Measurements from ENCODE around the gene GASK1B.

GASK1B gene

DNA sequence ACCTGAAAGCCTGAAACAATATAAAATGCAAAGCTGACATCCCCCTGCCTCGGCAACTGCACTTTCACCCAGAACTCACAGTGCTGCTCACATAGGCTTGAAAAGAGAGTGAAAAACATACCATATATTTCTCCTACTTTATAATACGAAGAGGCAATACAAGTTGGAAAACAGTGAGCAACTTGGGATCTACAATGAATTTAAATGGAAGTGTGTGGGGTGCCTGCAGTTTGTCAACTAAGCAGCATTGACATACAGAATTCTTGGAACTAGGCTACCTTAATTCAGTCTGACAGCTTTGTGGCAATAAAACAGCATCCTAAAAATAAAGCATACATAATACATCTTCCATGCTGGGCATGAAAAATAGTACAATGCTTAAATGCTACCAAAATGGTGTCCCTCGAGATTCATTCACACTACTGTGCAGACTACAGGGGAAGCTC lies 8.0 kb downstream of the GASK1B start:
- TF ChIP-seq, protein P1, sequence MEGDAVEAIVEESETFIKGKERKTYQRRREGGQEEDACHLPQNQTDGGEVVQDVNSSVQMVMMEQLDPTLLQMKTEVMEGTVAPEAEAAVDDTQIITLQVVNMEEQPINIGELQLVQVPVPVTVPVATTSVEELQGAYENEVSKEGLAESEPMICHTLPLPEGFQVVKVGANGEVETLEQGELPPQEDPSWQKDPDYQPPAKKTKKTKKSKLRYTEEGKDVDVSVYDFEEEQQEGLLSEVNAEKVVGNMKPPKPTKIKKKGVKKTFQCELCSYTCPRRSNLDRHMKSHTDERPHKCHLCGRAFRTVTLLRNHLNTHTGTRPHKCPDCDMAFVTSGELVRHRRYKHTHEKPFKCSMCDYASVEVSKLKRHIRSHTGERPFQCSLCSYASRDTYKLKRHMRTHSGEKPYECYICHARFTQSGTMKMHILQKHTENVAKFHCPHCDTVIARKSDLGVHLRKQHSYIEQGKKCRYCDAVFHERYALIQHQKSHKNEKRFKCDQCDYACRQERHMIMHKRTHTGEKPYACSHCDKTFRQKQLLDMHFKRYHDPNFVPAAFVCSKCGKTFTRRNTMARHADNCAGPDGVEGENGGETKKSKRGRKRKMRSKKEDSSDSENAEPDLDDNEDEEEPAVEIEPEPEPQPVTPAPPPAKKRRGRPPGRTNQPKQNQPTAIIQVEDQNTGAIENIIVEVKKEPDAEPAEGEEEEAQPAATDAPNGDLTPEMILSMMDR (IDR thresholded peaks at IDR 0.05; ENCODE audit: extremely low read depth, insufficient read depth, missing control alignments) = no peak
- in situ Hi-C loops (cut with MboI; ENCODE audit: low pct_unique_long_range_greater_than_20kb, low sequenced_read_pairs, unreplicated experiment) = loop anchor here (25.0 kb wide), 1 partner anchor 177 kb away; no protein-coding TSS in a partner anchor
- no peak for DNase-seq (ENCODE audit: low spot score)

DNA sequence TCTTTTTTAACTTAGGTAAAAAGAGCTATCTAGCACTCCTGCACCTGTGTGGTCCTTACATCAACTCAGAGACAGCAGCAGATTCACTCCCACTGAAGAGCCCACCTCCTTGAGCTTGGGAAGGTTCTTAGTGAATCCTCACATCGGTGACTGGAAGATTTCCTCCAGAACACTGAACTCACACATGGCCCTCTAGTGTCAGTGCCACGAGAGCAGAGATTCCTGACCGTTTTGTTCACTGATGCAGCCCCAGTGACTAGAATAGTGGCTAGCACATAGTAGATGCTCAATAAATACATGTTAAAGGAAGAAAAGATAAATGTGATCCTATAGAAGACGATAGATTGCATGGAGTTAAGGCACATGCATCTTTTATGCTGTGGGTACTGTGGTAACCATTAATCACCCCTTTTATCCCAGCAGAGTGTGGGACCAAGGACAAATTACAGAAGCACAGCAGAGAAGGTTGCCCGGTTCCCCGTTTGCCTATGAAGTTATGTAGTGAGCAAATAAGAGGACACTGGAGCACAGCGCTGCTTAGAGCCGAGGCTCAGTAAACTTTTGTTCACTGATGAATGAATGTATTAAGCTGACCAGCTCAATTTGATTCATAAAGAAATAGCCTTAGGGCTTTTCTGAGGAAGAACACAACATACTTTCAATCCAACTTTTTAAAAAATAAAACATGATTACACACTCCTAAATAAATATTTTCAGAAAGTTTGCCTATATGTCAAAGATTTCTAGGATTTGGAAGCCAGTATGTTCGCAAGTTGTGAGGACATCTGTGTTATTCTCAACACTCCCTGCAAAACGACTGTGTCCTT lies 8.7 kb downstream of the GASK1B start:
- TF ChIP-seq, protein P1 (IDR thresholded peaks at IDR 0.05; ENCODE audit: extremely low read depth, insufficient read depth, missing control alignments) = no peak
- no peak for DNase-seq (ENCODE audit: low spot score)
- in situ Hi-C loops (cut with MboI; ENCODE audit: low pct_unique_long_range_greater_than_20kb, low sequenced_read_pairs, unreplicated experiment) = loop anchor here (25.0 kb wide), 1 partner anchor 177 kb away; no protein-coding TSS in a partner anchor

DNA sequence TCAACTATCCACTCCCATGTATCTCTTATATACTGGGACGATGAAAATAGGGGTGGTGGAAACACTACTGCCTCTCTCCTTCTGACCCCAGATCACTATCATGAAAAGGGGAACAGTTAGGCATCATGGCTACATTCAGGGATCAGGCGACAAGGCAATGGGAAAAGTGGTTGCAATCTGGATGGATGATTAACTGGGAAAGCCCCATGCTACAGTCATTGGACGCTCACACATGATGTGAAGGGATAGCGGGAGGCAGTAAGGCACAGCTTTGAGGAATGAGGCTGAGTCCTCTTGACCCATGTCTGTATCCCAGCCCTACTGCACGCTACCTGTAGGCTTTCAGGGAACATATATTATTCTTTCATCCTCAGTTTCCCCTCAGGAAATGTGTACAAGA lies 10.2 kb downstream of the GASK1B start:
- in situ Hi-C loops (cut with MboI; ENCODE audit: low pct_unique_long_range_greater_than_20kb, low sequenced_read_pairs, unreplicated experiment) = loop anchor here (25.0 kb wide), 1 partner anchor 175 kb away; no protein-coding TSS in a partner anchor
- TF ChIP-seq, protein P1 (IDR thresholded peaks at IDR 0.05; ENCODE audit: extremely low read depth, insufficient read depth, missing control alignments) = no peak
- DNase-seq (ENCODE audit: low spot score) = no peak

DNA sequence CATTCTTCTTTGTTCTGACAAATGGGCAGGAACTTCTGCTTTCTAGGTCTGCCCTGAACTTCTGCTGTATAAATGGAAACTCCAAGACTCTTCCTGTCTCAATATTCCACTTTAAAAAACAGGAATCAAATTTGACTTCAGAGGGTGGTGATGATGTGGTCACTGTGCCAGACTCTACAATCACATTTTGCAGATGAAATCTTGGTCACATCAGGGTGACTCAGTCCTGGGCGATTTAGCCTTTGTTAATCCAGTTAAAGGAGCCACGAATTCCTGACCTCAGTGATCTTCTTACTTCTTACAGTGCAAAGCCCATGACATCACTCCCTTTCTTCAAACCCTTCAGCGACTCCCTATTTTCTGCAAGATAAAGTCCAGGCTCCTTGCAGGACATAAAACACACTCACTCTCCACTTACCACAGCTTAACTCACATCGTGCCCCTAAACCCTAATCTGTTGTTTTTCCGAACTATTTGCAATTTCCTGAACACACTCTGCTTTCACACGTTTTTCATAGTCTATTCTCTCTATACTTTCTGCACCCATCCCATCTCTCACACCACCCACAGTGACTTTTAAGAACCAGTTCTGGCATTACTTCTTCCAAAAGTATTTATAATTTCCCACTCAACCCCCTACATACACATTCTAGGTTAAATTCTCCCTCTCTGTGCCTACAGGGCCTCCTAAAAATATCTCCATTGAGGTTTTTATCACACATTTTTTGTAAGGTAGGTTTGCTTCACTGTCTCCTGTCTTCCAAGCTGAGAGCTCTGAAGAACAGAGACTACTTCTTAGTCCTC lies 11.1 kb downstream of the GASK1B start:
- in situ Hi-C loops (cut with MboI; ENCODE audit: low pct_unique_long_range_greater_than_20kb, low sequenced_read_pairs, unreplicated experiment) = loop anchor here (25.0 kb wide), 1 partner anchor 174 kb away; no protein-coding TSS in a partner anchor
- TF ChIP-seq, protein P1 (IDR thresholded peaks at IDR 0.05; ENCODE audit: extremely low read depth, insufficient read depth, missing control alignments) = no peak
- DNase-seq (ENCODE audit: low spot score) = no peak

GRCh38 chr4:158159718-158160094 lies 13.1 kb downstream of the GASK1B start:
- TF ChIP-seq, protein P1 (IDR thresholded peaks at IDR 0.05; ENCODE audit: extremely low read depth, insufficient read depth, missing control alignments) = no peak
- in situ Hi-C loops (cut with MboI; ENCODE audit: low pct_unique_long_range_greater_than_20kb, low sequenced_read_pairs, unreplicated experiment) = loop anchor here (25.0 kb wide), 1 partner anchor 172 kb away; no protein-coding TSS in a partner anchor
- no peak for DNase-seq (ENCODE audit: low spot score)

DNA sequence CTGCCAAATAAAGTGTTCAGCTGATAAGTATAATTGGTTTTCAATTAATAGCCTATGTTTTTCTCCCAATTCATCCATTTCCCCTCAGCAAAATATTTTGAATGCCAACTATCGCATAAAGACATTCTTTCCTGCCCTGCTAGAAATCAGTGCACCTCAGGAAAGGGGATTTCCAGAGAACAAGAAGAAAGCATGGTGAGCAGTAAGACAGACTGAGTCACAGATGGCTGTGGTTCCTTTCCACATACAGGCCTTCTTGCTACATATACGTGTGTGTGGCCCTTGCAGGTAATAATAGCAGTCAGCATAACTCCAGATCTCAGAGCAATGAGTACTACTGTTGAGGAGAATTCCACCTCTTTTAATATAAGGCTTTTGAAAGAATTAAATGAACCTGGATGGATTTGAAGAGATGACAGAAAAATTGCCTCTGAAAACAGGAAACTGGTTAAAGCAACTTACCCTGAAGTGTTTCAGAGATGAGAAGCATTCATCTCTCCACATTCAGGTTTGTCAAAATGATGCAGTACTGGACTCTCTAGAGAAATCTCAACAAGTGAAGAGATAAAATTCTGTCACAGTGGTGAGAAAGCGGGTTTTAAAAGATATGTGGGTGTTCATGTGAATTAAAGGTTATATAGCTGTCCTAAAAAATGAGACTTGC lies 13.6 kb downstream of the GASK1B start:
- TF ChIP-seq, protein P1 (IDR thresholded peaks at IDR 0.05; ENCODE audit: extremely low read depth, insufficient read depth, missing control alignments) = no peak
- in situ Hi-C loops (cut with MboI; ENCODE audit: low pct_unique_long_range_greater_than_20kb, low sequenced_read_pairs, unreplicated experiment) = loop anchor here (25.0 kb wide), 1 partner anchor 172 kb away; no protein-coding TSS in a partner anchor
- no peak for DNase-seq (ENCODE audit: low spot score)

Measured in GM13977 (cell line).